GM19035 (cell line): Measurements from ENCODE around the gene PKNOX2.

Source experiments
- ATAC-seq: cut with Tn5 transposase; IDR thresholded peaks from one replicate; pipeline ENCODE4 v1.9.1; 2021; ENCODE audit not compliant: unreplicated experiment

The PKNOX2 gene

GRCh38 chr11:125171974-125172373 is 7.4 kb downstream of the PKNOX2 start:
- no peak for ATAC-seq

DNA sequence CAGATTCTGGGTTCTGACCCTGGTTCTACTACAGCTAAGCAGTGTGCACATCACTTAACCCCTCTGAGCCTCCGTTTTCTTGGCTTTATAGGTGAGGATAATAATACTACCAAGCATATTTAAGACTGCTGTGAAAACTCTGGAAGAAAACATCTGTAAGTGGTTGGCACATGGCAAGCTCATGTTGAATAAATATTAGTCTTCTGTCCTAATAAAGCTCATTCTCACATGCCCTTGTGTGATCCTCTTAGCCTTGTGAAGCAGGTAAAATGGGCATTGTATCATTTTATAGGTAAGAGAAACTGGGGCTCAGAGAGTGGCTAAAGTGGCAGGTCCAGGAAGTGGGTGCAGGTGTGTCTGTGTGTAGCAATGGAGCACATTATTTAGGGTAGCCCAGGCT is 8.5 kb downstream of the PKNOX2 start:
- ATAC-seq = no peak

GRCh38 chr11:125173556-125173955 is 9.0 kb downstream of the PKNOX2 start:
- no peak for ATAC-seq

GRCh38 chr11:125174057-125174456 is 9.5 kb downstream of the PKNOX2 start:
- ATAC-seq = no peak

DNA sequence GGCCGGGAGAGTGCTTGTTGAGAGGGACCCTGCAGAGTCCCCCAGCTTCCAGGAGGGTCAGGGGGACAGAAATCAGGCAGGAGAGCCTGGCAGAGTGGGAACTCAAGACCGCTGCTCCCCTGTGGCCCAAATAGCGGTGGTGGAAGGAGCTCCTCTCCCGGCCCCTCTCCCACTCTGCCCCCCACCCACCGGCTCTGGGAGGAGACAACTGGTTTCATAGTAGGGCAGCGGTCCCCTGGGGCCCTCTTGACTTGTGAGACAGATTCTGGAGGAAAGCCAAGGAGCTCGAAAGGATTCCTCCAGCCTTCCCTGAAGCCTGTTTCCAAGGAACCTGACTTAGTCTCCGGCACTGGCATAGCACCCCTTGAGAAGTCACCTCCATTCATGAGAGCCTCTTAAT is 10.1 kb downstream of the PKNOX2 start:
- ATAC-seq = no peak

DNA sequence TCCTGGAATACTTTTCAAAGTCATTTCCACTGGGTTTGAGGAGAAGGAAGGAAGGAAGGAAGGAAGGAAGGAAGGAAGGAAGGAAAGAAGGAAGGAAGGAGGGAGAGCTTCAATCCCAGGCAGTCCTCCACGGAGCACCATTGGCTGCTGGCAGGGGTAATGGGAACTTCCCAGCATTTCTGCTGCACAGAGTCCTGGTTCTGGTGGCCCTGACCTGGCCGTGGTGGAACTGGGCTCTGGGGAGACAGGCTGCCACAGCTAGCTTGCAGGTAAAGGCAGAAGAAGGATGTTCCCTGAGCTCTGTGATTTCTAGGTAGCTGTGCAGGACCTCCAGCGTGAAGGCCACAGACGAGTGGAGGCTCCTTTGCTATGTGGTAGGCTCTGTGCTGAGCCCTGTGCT is 10.6 kb downstream of the PKNOX2 start:
- no peak for ATAC-seq

DNA sequence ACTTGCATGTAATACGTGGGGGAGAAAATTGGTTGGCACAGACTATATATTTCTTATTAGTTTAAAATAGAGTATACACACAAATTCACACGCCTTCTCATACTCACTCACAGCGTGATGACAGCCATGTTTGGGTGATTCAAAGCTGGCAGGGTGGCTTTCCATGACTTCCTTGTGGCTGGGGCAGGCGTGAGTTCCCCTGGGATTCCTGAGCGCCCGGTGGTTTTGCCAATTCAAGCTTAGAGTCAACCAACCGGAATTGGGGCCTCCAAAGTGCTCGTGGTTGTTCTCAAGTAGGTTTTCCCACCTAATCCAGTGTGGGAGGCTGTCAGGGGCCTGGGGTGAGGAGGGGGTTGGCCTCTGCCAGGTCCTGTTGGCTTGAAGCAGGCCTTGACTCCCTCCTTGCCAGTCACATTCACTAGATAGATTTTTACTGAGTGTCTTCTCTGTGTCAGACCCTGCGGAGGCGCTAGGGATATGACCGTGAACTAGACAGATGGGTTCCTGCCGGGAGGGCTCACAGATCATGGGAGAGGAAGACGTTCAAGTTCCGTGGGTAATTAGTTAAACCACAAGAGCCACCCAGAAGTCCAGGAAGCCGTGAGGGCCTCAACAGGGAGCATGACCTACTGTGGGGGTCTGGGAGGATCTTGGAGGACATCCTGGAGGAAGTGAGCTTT is 11.5 kb downstream of the PKNOX2 start:
- ATAC-seq = no peak

DNA sequence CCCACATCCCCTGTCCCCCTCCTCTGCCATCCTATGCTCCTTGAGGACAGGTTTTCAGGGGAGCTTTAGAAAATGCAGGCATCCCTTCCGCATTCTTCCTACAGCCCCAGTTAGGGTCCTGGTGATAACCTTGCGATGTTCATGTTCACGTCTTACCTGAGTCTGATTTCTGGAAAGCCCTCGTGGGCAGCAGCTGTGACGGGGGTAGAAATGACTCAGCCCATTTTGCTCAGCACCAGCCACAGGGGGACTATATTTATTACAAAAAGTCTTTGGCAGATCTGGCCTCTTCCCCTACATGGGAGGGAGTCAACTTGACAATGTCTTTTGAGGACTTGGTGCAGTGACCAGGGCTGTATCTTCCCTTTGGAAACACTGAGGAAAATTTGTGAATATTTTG is 12.3 kb downstream of the PKNOX2 start:
- ATAC-seq = peak; percentile 74

- ATAC-seq = no peak
These were observed 13.0 kb downstream of the PKNOX2 start for GRCh38 chr11:125177543-125177942.

DNA sequence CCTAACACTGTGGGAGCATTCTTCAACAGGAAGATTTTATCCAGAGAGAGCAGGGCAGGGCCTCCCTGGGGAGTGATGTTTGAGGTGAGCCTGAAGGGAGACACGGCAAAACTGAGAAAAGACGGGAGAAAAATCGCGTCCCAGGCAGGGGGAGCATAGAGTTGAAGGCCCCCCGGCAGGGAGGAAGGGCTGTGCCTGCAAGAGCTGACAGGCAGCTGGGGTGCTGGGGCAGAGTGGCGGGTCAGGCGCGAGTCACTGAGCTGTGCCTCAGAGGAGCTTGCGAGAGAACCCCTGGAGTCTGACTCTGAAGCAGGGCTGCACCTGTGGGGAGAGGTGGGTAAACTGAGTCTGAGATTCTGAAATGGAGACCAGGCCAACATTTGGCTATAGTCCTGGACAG is 14.8 kb downstream of the PKNOX2 start:
- no peak for ATAC-seq

- ATAC-seq = no peak
These were observed 15.3 kb downstream of the PKNOX2 start for GRCh38 chr11:125179895-125180294.

DNA sequence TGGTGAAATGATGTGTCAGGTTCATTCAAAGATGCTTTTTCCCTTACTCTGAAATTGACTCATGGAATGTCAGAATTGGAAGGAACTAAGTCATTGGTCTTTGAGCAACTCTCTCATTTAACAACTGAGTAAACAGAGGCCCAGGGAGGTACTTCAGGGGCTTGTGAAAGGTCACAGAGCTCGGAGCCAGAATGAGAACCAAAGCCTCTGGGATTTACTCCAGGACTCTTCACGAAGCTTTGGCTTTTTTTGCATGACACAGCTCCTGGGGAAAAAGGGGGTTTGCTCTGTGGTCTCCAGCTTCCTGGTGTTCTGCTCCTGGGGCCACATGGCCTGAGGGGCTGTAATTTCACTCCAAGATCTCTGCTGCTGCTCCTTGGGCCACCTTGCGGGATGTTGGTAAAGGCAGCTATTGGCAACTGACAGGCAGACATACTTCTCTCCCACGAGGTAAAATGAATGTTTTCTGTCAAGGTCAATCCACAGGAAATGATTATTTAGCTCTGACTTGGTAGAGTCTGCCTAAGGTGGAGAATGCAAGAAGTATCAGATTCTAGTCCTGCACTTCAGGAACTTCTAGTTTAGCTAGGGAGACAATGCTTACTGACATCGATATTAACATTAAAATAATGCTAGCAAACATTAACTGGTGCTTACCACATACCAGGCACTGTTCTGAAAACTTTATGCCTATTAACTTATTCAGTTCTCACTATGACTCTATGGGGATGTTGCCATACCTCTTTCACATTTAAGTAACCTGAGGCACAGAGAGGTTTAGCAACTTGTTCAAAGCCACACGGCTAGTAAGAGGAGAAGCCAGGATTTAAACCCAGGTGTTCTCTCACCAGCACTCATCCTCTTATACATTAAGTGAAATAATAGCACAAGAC is 16.1 kb downstream of the PKNOX2 start:
- ATAC-seq = peak; percentile 51

GRCh38 chr11:125182573-125182972 is 18.0 kb downstream of the PKNOX2 start:
- ATAC-seq = no peak

DNA sequence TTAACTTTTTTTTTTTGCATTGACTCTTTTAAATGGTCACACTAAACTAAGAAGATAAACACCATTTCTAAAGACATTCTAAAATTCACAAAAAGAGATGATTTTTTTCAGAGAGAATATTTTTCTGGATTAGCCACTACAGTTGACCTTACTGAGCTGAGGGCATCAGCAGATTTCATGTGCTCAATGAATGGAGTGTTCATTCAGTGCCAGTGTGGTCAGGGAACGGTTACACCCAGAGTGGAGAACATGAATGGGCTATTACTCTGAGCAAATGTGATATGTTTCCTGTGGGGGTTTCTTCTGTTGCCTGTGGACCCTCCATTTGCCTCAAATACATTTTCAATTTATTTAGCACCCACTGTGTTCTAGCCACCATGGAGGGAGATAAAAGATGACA is 19.1 kb downstream of the PKNOX2 start:
- no peak for ATAC-seq

GRCh38 chr11:125188021-125188420 is 23.5 kb downstream of the PKNOX2 start:
- ATAC-seq = no peak

DNA sequence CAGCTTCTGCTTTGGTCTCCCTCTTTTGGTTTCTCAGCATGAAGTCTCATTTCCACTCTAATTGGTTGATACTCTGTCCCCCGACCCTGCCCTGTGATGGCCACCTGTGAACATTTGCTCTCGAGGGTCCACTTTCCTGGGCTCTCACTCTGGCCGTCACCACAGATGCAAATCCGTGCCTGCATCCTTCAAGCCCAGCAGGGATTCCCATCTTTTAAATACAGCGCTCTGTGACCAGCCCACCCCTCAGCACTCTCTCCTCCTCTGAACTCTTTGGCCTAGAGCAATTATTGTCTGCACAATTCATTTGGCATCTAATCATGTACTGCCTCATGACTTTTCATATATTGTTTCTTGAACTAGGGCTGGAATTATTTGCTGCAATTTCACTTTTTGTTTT is 26.0 kb downstream of the PKNOX2 start:
- no peak for ATAC-seq

DNA sequence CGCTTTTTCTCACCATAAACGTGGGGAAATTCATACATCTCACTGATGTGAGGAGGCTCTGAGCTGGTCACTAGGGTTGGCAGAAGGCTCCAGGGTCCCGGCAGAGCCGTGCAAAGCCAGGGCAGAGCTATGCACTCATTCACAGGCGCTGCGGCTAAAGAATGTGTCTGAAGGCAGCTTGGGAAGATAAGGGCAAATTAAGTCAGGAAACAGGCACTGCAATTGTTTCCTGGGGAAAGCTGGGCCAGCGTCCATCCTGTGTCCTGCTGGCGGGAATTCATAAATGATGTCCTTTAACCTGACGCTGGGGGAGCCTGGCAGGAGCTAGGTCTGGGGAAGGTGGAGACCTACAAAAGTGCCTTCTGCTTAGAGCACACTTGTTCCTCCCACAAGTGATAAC is 27.6 kb downstream of the PKNOX2 start:
- no peak for ATAC-seq

- no peak for ATAC-seq
These were observed 28.3 kb downstream of the PKNOX2 start for GRCh38 chr11:125192717-125193415.

- no peak for ATAC-seq
These were observed 28.8 kb downstream of the PKNOX2 start for GRCh38 chr11:125193416-125193726.

- ATAC-seq = no peak
These were observed 29.3 kb downstream of the PKNOX2 start for GRCh38 chr11:125193841-125194240.

GRCh38 chr11:125199915-125200314 is 35.4 kb downstream of the PKNOX2 start:
- no peak for ATAC-seq

DNA sequence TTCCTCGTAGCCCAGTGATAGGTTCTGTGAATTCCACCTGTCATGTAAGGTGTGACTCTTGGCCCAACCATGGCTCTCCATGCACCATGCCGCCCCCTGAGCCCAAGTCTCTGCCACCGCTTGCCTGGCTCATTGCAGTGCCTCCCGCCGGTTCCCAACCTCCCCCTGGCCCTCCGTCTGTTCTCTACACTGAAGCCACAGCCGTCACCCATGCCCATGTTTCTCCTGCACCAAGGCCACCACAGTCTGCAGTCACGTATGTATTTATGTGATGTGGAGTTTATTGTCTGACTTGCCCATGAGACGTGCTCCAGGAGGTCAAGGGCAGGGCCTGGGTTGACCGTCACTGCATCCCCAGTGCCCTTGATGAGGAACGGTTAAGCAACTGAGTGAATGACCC is 35.9 kb downstream of the PKNOX2 start:
- ATAC-seq = no peak
